Measurements from ENCODE around the gene EPB41L2.

The EPB41L2 gene

GRCh38 chr6:131003488-131004386 is 59.3 kb downstream of the EPB41L2 start:
- H3K9me3 ChIP-seq (ENCODE audit: control insufficient read depth, insufficient read depth, low read depth, low read length), result peaks cover 26% of the 10 kb centered on the region
- H3K36me3 ChIP-seq (ENCODE audit: control insufficient read depth, insufficient read depth, low read length), result no peaks in the 10 kb centered on the region; the same call in 1 of the 2 replicates
- no peak overlapping the region for H3K9ac ChIP-seq (ENCODE audit: low read length)
- H3K27me3 ChIP-seq (ENCODE audit: control insufficient read depth, insufficient read depth, low read length), result no peaks in the 10 kb centered on the region
- no peak overlapping the region for H3K27ac ChIP-seq (ENCODE audit: low read depth, low read length)
- H3K4me3 ChIP-seq (ENCODE audit: low read depth, low read length), result no peak overlapping the region
- peaks cover 48% of the 10 kb centered on the region for H3K4me1 ChIP-seq (ENCODE audit: control insufficient read depth, insufficient read depth, low read length)

DNA sequence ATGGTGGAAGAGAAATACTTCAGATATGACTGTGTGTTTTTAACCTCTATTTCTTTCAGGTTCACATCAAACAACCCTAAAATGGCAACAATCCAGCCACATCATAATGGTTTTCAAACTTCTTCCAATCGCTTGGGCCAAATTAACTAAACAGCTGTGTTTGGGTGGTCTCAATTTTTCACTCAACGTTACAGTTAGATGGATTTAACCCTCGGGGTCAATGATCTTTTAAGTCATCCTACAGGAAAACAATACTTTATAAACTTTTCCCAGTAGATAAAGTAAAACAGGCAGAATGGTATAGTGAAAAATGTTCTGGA is 60.4 kb downstream of the EPB41L2 start:
- Histone ChIP-seq H3K4me1 (ENCODE audit: control insufficient read depth, insufficient read depth, low read length) (peaks cover 58% of the 10 kb centered on the region), H3K27ac (ENCODE audit: low read depth, low read length) (no peak overlapping the region), H3K4me3 (ENCODE audit: low read depth, low read length) (no peak overlapping the region), H3K9me3 (ENCODE audit: control insufficient read depth, insufficient read depth, low read depth, low read length) (peaks cover 15% of the 10 kb centered on the region), H3K9ac (ENCODE audit: low read length) (no peak overlapping the region), H3K36me3 (ENCODE audit: control insufficient read depth, insufficient read depth, low read length) (no peaks in the 10 kb centered on the region), H3K27me3 (ENCODE audit: control insufficient read depth, insufficient read depth, low read length) (no peaks in the 10 kb centered on the region)

DNA sequence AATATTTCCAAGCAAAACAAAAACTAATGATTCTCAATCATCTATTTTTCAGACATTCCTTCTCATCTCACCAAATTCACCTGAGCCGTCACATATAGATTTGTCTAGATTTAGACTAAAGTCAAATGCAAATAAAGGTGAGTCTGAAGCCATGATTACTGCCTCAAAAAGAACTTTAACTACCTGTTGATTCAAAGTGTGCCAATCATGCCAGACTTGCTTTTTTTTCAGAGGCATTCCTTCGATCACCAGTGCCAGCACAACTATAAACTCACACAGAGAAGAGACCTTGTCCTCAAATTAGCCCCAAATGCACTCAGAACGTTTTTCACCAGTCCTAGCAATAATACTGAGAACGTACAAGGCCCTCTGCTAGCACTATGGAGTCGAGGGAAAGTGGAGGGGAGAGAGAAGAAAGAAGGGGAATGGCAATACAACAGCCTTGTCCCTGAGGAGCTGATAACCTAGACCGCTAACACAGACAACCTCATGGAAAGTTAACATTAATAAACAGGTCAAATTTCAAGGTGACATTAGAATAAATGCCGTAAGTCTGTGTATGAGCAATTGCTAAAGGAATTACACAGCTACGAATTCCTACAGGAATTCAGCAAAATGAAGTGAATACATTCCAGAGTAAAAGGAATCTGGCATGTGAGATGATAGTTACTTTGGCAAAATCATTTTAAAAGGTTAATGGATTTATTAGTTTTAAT is 60.9 kb downstream of the EPB41L2 start:
- H3K4me1 ChIP-seq (ENCODE audit: control insufficient read depth, insufficient read depth, low read length), result peaks cover 63% of the 10 kb centered on the region
- H3K27me3 ChIP-seq (ENCODE audit: control insufficient read depth, insufficient read depth, low read length), result no peaks in the 10 kb centered on the region
- H3K36me3 ChIP-seq (ENCODE audit: control insufficient read depth, insufficient read depth, low read length), result no peaks in the 10 kb centered on the region
- no peak overlapping the region for H3K4me3 ChIP-seq (ENCODE audit: low read depth, low read length)
- H3K27ac ChIP-seq (ENCODE audit: low read depth, low read length), result no peak overlapping the region
- peaks cover 10% of the 10 kb centered on the region for H3K9me3 ChIP-seq (ENCODE audit: control insufficient read depth, insufficient read depth, low read depth, low read length)
- no peak overlapping the region for H3K9ac ChIP-seq (ENCODE audit: low read length)

DNA sequence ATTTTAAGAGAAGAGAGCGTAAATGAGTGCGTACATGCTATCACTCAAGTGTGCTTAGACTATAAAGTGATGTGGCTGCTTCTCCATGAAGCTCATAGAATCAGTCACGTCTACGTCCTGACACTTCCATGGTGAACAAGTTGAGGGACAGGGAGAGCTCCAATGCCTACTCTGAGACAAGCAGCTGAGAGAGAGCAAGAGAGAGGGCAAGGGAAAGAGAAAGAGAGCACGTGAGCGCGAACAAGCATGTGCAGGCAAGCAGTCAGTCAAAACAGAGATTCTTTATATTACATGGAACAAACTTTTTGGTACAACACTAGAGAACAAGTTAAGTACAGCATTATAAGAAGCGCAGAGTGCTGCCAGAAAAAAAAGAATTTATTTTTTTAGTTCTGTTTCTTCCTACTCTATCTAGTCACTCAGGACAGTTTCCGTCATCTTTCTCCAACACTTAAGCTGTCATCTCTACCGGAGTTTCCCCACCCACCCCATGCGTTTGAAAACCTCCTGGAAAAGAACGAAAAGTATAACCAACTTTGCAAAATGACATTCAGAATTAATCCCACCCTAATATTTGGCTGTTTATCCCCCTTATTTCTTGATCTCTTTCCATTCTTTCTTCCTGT is 61.8 kb downstream of the EPB41L2 start:
- no peaks in the 10 kb centered on the region for H3K36me3 ChIP-seq (ENCODE audit: control insufficient read depth, insufficient read depth, low read length)
- no peak overlapping the region for H3K4me3 ChIP-seq (ENCODE audit: low read depth, low read length)
- H3K9ac ChIP-seq (ENCODE audit: low read length), result no peak overlapping the region
- H3K27me3 ChIP-seq (ENCODE audit: control insufficient read depth, insufficient read depth, low read length), result no peaks in the 10 kb centered on the region
- no peak overlapping the region for H3K27ac ChIP-seq (ENCODE audit: low read depth, low read length)
- H3K9me3 ChIP-seq (ENCODE audit: control insufficient read depth, insufficient read depth, low read depth, low read length), result 0 out of 2 replicates have a peak, but pooled peaks cover under 1% of the 10 kb centered on the region
- peaks cover 67% of the 10 kb centered on the region for H3K4me1 ChIP-seq (ENCODE audit: control insufficient read depth, insufficient read depth, low read length)

DNA sequence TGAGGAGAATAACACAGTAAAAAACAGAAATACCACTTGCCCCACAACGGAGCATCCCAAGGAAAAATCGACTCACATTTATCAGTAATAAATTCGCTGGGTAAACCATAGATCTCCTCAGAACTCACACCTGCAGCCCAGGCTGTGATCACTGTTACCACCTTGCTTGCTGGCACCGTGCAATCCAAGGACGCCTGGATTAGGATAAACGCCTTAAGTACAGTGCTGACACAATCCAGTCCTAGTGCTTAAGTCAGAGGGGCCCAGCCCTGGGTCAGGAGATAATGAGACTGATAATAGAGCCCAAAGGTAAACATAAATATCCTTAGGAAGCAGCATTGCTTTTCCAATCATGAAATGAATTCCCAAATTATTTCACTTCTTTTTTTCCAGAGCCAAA is 62.5 kb downstream of the EPB41L2 start:
- Histone ChIP-seq H3K9me3 (ENCODE audit: control insufficient read depth, insufficient read depth, low read depth, low read length) (no peaks in the 10 kb centered on the region; the same call in 1 of the 2 replicates), H3K4me1 (ENCODE audit: control insufficient read depth, insufficient read depth, low read length) (peaks cover 69% of the 10 kb centered on the region), H3K4me3 (ENCODE audit: low read depth, low read length) (no peak overlapping the region), H3K27ac (ENCODE audit: low read depth, low read length) (no peak overlapping the region), H3K27me3 (ENCODE audit: control insufficient read depth, insufficient read depth, low read length) (no peaks in the 10 kb centered on the region), H3K36me3 (ENCODE audit: control insufficient read depth, insufficient read depth, low read length) (no peaks in the 10 kb centered on the region), H3K9ac (ENCODE audit: low read length) (no peak overlapping the region)

DNA sequence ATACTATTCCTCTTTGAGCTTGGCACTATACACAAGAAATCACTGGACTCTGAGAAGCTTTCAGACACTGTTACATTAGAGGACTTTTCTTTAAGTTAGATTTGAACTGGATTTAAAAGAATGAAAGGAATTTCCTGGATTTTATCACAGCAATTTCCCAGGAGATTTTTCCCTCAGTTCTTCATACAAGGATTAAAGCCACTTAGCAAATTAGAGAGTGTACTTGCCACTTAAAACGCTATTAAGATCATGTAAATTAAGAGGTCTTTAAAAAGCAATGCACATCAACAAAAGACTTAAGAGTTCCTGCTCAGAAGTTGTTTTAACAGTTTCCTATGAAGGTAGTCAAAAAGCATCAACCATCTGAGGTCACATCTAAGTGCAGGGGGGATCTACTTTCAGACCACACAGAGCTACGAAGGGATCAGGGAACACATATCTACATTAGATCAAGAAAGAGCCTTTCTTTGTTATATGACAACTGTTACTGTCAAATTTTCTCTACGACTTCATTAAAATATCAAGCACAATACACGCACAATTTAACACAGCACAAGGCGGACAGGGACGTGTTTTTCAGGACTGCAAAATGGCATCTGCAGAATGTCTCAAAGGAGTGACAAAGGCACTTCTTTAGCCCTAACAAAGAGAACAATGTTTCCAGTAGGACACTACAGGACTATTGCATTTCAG is 65.8 kb downstream of the EPB41L2 start:
- H3K9me3 ChIP-seq (ENCODE audit: control insufficient read depth, insufficient read depth, low read depth, low read length), result peaks cover 3% of the 10 kb centered on the region; the same call in 1 of the 2 replicates
- H3K9ac ChIP-seq (ENCODE audit: low read length), result peak overlapping the region; percentile 24
- H3K4me3 ChIP-seq (ENCODE audit: low read depth, low read length), result peak overlapping the region; percentile 12; the same call in 1 of the 2 replicates
- H3K4me1 ChIP-seq (ENCODE audit: control insufficient read depth, insufficient read depth, low read length), result peaks cover 73% of the 10 kb centered on the region
- no peak overlapping the region; the same call in 1 of the 2 replicates for H3K27ac ChIP-seq (ENCODE audit: low read depth, low read length)
- no peaks in the 10 kb centered on the region for H3K36me3 ChIP-seq (ENCODE audit: control insufficient read depth, insufficient read depth, low read length)
- H3K27me3 ChIP-seq (ENCODE audit: control insufficient read depth, insufficient read depth, low read length), result no peaks in the 10 kb centered on the region

GRCh38 chr6:130996635-130997034 is 66.4 kb downstream of the EPB41L2 start:
- no peaks in the 10 kb centered on the region for H3K36me3 ChIP-seq (ENCODE audit: control insufficient read depth, insufficient read depth, low read length)
- no peak overlapping the region; the same call in 1 of the 2 replicates for H3K4me3 ChIP-seq (ENCODE audit: low read depth, low read length)
- no peaks in the 10 kb centered on the region for H3K27me3 ChIP-seq (ENCODE audit: control insufficient read depth, insufficient read depth, low read length)
- no peak overlapping the region for H3K27ac ChIP-seq (ENCODE audit: low read depth, low read length)
- peaks cover 71% of the 10 kb centered on the region for H3K4me1 ChIP-seq (ENCODE audit: control insufficient read depth, insufficient read depth, low read length)
- peaks cover 3% of the 10 kb centered on the region; the same call in 1 of the 2 replicates for H3K9me3 ChIP-seq (ENCODE audit: control insufficient read depth, insufficient read depth, low read depth, low read length)
- no peak overlapping the region for H3K9ac ChIP-seq (ENCODE audit: low read length)

DNA sequence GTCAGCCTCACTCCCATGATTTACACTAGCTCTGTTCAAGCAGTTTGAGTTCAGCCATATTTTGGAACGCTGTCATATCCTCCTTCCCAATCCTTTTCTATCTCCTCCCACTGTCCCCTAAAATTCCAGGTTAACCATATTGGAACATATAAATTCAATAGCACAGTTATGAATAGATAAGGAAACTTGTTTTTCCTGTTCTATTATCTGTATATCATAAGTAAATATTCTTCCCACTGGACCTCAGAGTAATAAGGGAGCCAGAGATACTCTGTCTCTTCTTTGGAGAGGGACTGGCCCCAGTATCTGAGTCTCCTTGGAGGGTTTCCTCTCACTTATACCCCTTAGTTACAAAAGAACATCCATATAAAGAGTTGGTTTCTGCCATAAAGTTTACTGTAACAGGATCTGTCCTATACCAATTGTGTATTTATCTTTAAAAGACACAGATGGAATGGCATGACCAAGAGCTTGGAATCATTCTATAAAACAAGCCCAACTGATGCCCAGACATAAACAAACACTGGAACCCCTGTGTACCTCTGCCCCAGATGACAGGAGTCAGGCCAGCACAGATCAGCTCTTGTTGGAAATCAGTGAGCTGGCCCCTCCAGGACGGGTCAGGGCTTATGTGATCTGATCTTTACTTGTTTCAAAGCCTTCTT is 67.1 kb downstream of the EPB41L2 start:
- Histone ChIP-seq H3K27me3 (ENCODE audit: control insufficient read depth, insufficient read depth, low read length) (no peaks in the 10 kb centered on the region), H3K9me3 (ENCODE audit: control insufficient read depth, insufficient read depth, low read depth, low read length) (peaks cover 3% of the 10 kb centered on the region; the same call in 1 of the 2 replicates), H3K4me1 (ENCODE audit: control insufficient read depth, insufficient read depth, low read length) (peaks cover 64% of the 10 kb centered on the region), H3K36me3 (ENCODE audit: control insufficient read depth, insufficient read depth, low read length) (no peaks in the 10 kb centered on the region), H3K9ac (ENCODE audit: low read length) (no peak overlapping the region), H3K4me3 (ENCODE audit: low read depth, low read length) (no peak overlapping the region), H3K27ac (ENCODE audit: low read depth, low read length) (no peak overlapping the region)

DNA sequence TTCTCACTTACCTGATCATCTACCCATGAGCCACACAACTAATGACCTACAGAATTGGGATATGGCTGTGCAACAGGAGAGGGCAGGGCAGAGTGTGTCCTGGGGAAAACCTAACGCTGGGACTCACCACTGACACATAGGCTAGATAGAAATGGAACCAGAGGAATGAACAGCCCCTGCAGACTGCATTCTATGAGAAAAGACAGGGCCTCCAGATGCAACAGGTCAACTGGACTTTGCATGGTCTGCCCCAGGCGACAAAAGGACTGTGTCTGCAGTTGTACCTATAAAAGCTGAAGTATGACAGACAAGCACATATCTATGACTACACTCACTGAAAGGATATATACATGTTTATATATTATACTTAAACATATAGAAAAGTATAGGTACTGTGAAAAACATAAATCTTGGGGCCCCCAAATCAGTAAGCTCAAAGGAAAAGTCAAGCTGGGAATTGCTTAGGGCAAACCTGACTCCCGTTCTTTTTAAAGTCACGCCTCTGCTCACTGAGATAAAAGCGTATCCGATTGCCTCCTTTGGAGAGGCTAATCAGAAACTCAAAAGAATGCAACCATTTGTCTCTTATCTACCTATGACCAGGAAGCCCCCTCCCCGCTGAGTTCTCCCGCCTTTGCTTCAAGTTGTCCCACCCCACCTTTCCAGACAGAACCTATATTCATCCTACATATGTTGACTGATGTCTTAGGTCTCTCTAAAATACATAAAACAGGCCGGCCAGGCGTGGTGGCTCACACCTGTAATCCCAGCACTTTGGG is 68.5 kb downstream of the EPB41L2 start:
- peak overlapping the region; percentile 86; the same call in 1 of the 2 replicates for H3K27ac ChIP-seq (ENCODE audit: low read depth, low read length)
- peaks cover 56% of the 10 kb centered on the region for H3K4me1 ChIP-seq (ENCODE audit: control insufficient read depth, insufficient read depth, low read length)
- no peaks in the 10 kb centered on the region for H3K36me3 ChIP-seq (ENCODE audit: control insufficient read depth, insufficient read depth, low read length)
- H3K4me3 ChIP-seq (ENCODE audit: low read depth, low read length), result peak overlapping the region; percentile 21; the same call in 1 of the 2 replicates
- H3K27me3 ChIP-seq (ENCODE audit: control insufficient read depth, insufficient read depth, low read length), result no peaks in the 10 kb centered on the region
- peaks cover 3% of the 10 kb centered on the region; the same call in 1 of the 2 replicates for H3K9me3 ChIP-seq (ENCODE audit: control insufficient read depth, insufficient read depth, low read depth, low read length)
- H3K9ac ChIP-seq (ENCODE audit: low read length), result peak overlapping the region; percentile 11
